Measurements from ENCODE around the gene TSR3. TPM values are rescaled to one million over a fixed set of nuclear protein-coding genes. Genes with fewer than 3 reads are reported as not detected.

Gene TSR3
- total and polyA plus RNA-seq, 3 donors from 2014 or later = 40.9 to 89.5 (median 79.4) TPM

DNA sequence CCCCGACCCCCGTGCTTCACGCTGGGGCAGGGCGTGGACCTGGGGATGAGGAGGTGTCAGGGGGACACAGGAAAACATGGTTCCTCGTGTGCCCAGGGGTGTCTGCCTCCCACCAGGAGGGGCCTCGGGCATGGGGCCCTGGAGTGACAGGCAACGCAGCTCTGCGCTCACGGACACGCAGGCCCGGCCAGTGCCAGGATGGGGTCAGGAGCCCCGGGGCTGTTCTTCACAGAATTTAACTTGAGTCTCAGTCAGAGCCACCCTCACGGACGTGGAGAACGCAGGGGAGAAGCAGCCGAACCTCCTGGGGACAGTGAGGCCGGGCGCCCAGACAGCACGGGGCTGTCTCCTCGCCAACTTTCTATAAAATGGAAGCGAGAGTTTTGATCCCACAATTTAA lies 46.1 kb upstream of the TSR3 start:
- Histone ChIP-seq H3K27me3 (no peaks in the 10 kb centered on the region), H3K9me3 (no peaks in the 10 kb centered on the region), H3K4me3 (no peak overlapping the region), H3K4me1 (no peaks in the 10 kb centered on the region), H3K36me3 (ENCODE audit: low read depth, missing control alignments) (no peaks in the 10 kb centered on the region), H3K27ac (no peak overlapping the region)
- TF ChIP-seq CTCF (IDR thresholded peaks at IDR 0.05) = no peak
- no peak for TF ChIP-seq POLR2A (IDR thresholded peaks at IDR 0.05)
- WGBS, 2 donors = 94 to 97% methylated on average over 12 to 20 of the region's 21 CpGs
- intact Hi-C loops (cut with DNase I; ENCODE audit: low total_unique reads) = no loop called here
- no peak for DNase-seq

DNA sequence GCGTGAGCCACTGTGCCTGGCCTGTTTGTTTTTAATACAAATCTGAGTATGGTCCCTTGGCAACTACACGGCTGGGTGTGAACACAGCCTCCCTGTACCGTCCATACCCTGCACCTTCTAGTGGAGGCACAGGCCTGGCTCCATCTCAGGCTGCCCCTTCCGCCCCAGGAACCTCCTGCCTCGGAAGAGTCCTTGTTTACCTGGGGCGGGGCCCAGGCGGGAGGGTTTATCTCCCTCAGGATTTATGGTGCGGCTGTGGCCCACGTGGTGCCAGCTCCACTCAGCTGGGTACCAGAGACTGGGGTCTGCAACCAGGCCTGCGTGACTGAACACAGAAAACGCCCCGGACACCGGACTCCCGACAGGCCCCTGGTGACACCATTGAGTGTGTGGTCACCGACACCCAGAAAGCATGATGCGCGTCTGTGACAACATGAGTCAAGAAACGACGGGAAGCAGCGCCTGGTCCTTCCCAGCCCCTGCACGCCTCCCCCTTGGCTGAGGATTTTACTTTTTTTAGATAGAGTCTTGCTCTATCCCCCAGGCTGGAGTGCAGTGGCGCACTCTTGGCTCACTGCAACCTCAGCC lies 43.9 kb upstream of the TSR3 start:
- Histone ChIP-seq H3K27me3 (no peaks in the 10 kb centered on the region), H3K4me3 (no peak overlapping the region), H3K4me1 (no peaks in the 10 kb centered on the region), H3K27ac (no peak overlapping the region), H3K9me3 (no peaks in the 10 kb centered on the region), H3K36me3 (ENCODE audit: low read depth, missing control alignments) (no peaks in the 10 kb centered on the region)
- no peak for TF ChIP-seq POLR2A (IDR thresholded peaks at IDR 0.05)
- TF ChIP-seq CTCF (IDR thresholded peaks at IDR 0.05) = no peak
- intact Hi-C loops (cut with DNase I; ENCODE audit: low total_unique reads) = no loop called here
- 85 to 86% methylated on average over 15 to 21 of the region's 22 CpGs for WGBS, 2 donors
- no peak for DNase-seq

DNA sequence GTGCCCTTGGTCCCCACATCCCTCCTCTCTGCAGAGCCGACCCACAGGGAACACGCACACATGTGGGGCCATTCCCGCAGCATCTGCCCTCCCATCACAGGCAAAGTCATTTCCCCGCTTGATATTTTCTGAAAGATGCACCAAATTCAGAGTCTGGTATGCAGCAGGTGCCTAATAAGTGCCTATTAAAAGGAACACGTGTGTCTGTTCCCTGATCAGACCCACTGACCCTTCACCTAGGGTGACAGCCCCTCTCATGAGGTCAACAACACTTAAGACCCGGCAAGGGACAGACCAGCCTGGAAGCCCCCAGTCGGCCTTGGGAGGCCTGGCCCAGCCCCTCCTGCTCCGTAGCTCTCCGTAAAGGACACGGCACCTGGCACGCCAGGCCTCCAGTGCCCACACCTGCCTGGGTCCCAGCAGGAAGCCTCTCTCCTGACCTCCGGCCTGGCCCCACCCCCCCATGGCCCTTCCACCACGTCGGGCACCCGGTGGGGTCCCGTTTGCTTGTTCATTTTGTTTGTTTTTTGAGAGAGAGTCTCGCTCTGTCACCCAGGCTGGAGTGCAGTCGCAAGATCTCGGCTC lies 42.8 kb upstream of the TSR3 start:
- H3K27ac ChIP-seq = no peak overlapping the region
- WGBS, 2 donors = 91 to 93% methylated on average over 16 to 19 of the region's 19 CpGs
- intact Hi-C loops (cut with DNase I; ENCODE audit: low total_unique reads) = no loop called here
- no peaks in the 10 kb centered on the region for H3K36me3 ChIP-seq (ENCODE audit: low read depth, missing control alignments)
- TF ChIP-seq POLR2A (IDR thresholded peaks at IDR 0.05) = no peak
- H3K27me3 ChIP-seq = no peaks in the 10 kb centered on the region
- no peak overlapping the region for H3K4me3 ChIP-seq
- no peaks in the 10 kb centered on the region for H3K9me3 ChIP-seq
- no peaks in the 10 kb centered on the region for H3K4me1 ChIP-seq
- no peak for DNase-seq

DNA sequence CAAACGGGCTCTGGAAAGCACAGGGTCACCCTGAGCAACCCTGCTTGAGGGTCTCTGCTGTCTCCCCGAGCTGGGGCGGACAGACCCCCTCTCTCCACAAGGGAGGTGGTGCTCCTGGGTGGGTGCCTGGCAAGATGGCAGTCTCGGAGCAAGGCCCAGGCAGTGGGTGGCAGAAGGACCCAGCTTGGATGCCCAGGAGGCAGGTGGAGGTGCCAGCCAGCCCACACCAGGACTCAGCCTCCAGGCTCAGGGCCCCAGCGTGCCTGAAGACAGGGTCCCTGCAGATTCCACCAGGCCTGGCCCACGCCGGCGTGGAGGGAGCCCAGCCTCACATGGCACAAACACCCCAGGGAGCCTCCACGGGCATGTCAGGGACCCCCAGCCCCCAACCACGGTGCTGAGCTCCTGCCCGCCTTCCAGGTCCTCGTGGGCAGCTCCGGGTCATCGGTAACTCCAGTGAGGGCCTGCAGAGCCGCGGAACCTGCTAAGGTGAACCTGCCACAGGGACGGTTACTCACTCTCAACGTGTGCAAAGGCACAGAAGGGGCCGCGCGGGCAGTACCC lies 42.0 kb upstream of the TSR3 start:
- TF ChIP-seq CTCF (IDR thresholded peaks at IDR 0.05) (no peak), POLR2A (IDR thresholded peaks at IDR 0.05) (no peak)
- no peaks in the 10 kb centered on the region for H3K9me3 ChIP-seq
- no peaks in the 10 kb centered on the region for H3K27me3 ChIP-seq
- WGBS, 2 donors = 97 to 99% methylated on average over 10 to 18 of the region's 21 CpGs
- no peaks in the 10 kb centered on the region for H3K4me1 ChIP-seq
- intact Hi-C loops (cut with DNase I; ENCODE audit: low total_unique reads) = no loop called here
- no peak for DNase-seq
- H3K4me3 ChIP-seq = no peak overlapping the region
- no peak overlapping the region for H3K27ac ChIP-seq
- H3K36me3 ChIP-seq (ENCODE audit: low read depth, missing control alignments) = no peaks in the 10 kb centered on the region

GRCh38 chr16:1392826-1393225 lies 41.1 kb upstream of the TSR3 start:
- TF ChIP-seq POLR2A (IDR thresholded peaks at IDR 0.05) (no peak), CTCF (IDR thresholded peaks at IDR 0.05) (no peak)

More at GRCh38 chr16:1392826-1393225, 41.1 kb upstream of the TSR3 start:
- no peak overlapping the region for H3K4me3 ChIP-seq
- H3K27me3 ChIP-seq = no peaks in the 10 kb centered on the region
- intact Hi-C loops (cut with DNase I; ENCODE audit: low total_unique reads) = no loop called here
- no peak overlapping the region for H3K27ac ChIP-seq
- DNase-seq = no peak
- H3K4me1 ChIP-seq = no peaks in the 10 kb centered on the region
- WGBS, 2 donors = 92 to 94% methylated on average over 8 to 17 of the region's 17 CpGs
- H3K9me3 ChIP-seq = no peaks in the 10 kb centered on the region
- H3K36me3 ChIP-seq (ENCODE audit: low read depth, missing control alignments) = no peaks in the 10 kb centered on the region

All from testis (tissue), 3 donors.